ENCODE measurements around the gene CFAP119. TPM values are rescaled to one million over a fixed set of nuclear protein-coding genes. Genes with fewer than 3 reads are reported as not detected.

Gene CFAP119
- total and polyA plus RNA-seq, 4 donors: 0.33 to 2.7 (median 1.2) TPM

- Histone ChIP-seq H3K27me3 (ENCODE audit: control insufficient read depth in 4 of 4, insufficient read depth in 4 of 4, low read length in 3 of 4) (no peaks in the 10 kb centered on the region), H3K9ac (ENCODE audit: low read depth in 1 of 2, low read length in 2 of 2) (no peak overlapping the region), H3K4me1 (ENCODE audit: control insufficient read depth in 4 of 4, insufficient read depth in 4 of 4, low read length in 3 of 4) (peaks cover 2 to 14% (median 7%) of the 10 kb centered on the region in 4 donors), H3K4me3 (ENCODE audit: low read depth in 1 of 3, low read length in 3 of 3) (no peak overlapping the region), H3K36me3 (ENCODE audit: control insufficient read depth in 4 of 4, insufficient read depth in 3 of 4, low read depth in 1 of 4, low read length in 3 of 4) (peaks cover 3 to 22% (median 4%) of the 10 kb centered on the region in 4 donors), H3K9me3 (ENCODE audit: control insufficient read depth in 4 of 4, low read length in 3 of 4) (no peaks in the 10 kb centered on the region), H3K27ac (ENCODE audit: low read depth in 1 of 2, low read length in 2 of 2) (no peak overlapping the region)
- no peak for DNase-seq (ENCODE audit: low spot score)
- WGBS: 91% methylated on average over 14 of the region's 14 CpGs
- TF ChIP-seq FOXA2 (IDR thresholded peaks at IDR 0.05) (no peak), JUND (IDR thresholded peaks at IDR 0.05) (no peak), HNF4G (IDR thresholded peaks at IDR 0.05) (no peak), NR2F2 (IDR thresholded peaks at IDR 0.05) (no peak), EGR1 (IDR thresholded peaks at IDR 0.05; ENCODE audit: low read depth in 2 of 2) (no peak), MAX (IDR thresholded peaks at IDR 0.05) (no peak)
Measured at GRCh38 chr16:30778549-30779244, 16.8 kb upstream of the CFAP119 start.

GRCh38 chr16:30777591-30778297 is 15.9 kb upstream of the CFAP119 start:
- DNase-seq (ENCODE audit: low spot score): no peak
- H3K36me3 ChIP-seq (ENCODE audit: control insufficient read depth in 4 of 4, insufficient read depth in 3 of 4, low read depth in 1 of 4, low read length in 3 of 4): peaks cover 2 to 24% (median 8%) of the 10 kb centered on the region in 4 donors

More at GRCh38 chr16:30777591-30778297, 15.9 kb upstream of the CFAP119 start:
- no peak overlapping the region for H3K27ac ChIP-seq (ENCODE audit: low read depth in 1 of 2, low read length in 2 of 2)
- H3K4me3 ChIP-seq (ENCODE audit: low read depth in 1 of 3, low read length in 3 of 3): no peak overlapping the region
- TF ChIP-seq FOXA1 (IDR thresholded peaks at IDR 0.05) (no peak), REST (IDR thresholded peaks at IDR 0.05) (no peak), TAF1 (conservative IDR thresholded peaks at IDR 0.05) (no peak), SP1 (IDR thresholded peaks at IDR 0.05) (no peak), EGR1 (IDR thresholded peaks at IDR 0.05; ENCODE audit: low read depth in 2 of 2) (no peak), FOXA2 (IDR thresholded peaks at IDR 0.05) (no peak), NR2F2 (IDR thresholded peaks at IDR 0.05) (no peak), ATF3 (IDR thresholded peaks at IDR 0.05) (no peak), JUND (IDR thresholded peaks at IDR 0.05) (no peak), RXRA (IDR thresholded peaks at IDR 0.05) (no peak), YY1 (IDR thresholded peaks at IDR 0.05) (no peak)
- H3K9ac ChIP-seq (ENCODE audit: low read depth in 1 of 2, low read length in 2 of 2): no peak overlapping the region
- no peaks in the 10 kb centered on the region for H3K9me3 ChIP-seq (ENCODE audit: control insufficient read depth in 4 of 4, low read length in 3 of 4)
- peaks cover 2 to 14% (median 7%) of the 10 kb centered on the region in 4 donors for H3K4me1 ChIP-seq (ENCODE audit: control insufficient read depth in 4 of 4, insufficient read depth in 4 of 4, low read length in 3 of 4)
- WGBS: 93% methylated on average over 7 of the region's 7 CpGs
- H3K27me3 ChIP-seq (ENCODE audit: control insufficient read depth in 4 of 4, insufficient read depth in 4 of 4, low read length in 3 of 4): no peaks in the 10 kb centered on the region
